G401 (cell line): ENCODE results near the gene PCBP2. TPM values are rescaled to one million over a fixed set of nuclear protein-coding genes. Genes with fewer than 3 reads are reported as not detected.
"Not testable (repeated sequence)": the region's sequence is repeated elsewhere in the genome, so short reads cannot be mapped to it uniquely, and the experiment has no call there.

Experiments
- DNase-seq: peaks from one replicate; pipeline ENCODE4 v3.0.0-alpha.2; 2015; ENCODE audit warnings: low spot score
- in situ Hi-C: cut with HindIII; loops from 2 replicates; pipeline ENCODE4 v1.10.0; 2016; ENCODE audit warnings: low sequenced_read_pairs, mixed read lengths
- total RNA-seq: library from RNA; depleted of rRNA; stranded (reverse); fragments of >200 nt; shearing (Covaris generic); gene quantifications from 2 replicates; pipeline ENCODE4 v1.2.3, GENCODE V29; 2014; rRNA removed

Gene PCBP2
- 144 and 145 TPM in 2 replicates for total RNA-seq

- in situ Hi-C loops = no loop called here
- DNase-seq = peak; percentile 100
Measured at GRCh38 chr12:53451661-53452158, at the start of gene PCBP2. Gene PCBP2 (plus strand): TSS chr12:53452102. CDS start chr12:53454801, 2,699 bp downstream.

DNA sequence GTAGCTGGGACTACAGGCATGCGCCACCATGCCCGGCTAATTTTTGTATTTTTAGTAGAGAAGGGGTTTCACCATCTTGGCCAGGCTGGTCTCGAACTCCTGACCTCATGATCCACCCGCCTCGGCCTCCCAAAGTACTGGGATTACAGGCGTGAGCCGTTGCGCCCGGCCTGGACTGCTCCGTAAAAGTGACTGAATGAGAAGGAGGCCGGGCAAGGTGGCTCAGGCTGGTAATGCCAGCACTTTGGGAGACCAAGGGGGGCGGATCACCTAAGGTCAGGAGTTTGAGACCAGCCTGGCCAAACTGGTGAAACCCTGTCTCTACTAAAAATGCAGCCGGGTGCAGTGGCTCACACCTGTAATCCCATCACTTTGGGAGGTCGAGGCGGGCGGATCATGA is 49.6 kb upstream of the PCBP2 start:
- DNase-seq, in situ Hi-C loops: not testable (repeated sequence)

DNA sequence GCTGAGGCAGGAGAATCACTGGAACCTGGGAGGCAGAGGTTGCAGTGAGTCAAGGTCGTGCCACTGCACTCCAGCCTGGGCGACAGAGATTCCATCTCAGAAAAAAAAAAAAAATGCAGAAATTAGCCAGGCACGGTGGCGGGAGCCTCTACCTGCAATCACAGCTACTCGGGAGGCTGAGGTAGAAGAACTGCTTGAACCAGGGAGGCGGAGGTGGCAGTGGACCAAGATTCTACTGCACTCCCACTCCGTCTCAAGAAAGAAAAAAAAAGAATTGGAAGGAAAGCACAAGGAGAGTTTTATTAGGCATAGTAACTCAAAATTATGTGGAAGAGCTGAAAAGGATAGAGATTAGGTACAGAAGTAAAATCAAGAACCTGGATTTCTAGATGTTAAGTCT is 49.0 kb upstream of the PCBP2 start:
- in situ Hi-C loops = no loop called here
- DNase-seq = peak; percentile 25

GRCh38 chr12:53410951-53411350 is 41.0 kb upstream of the PCBP2 start:
- no peak for DNase-seq
- in situ Hi-C loops = no loop called here

DNA sequence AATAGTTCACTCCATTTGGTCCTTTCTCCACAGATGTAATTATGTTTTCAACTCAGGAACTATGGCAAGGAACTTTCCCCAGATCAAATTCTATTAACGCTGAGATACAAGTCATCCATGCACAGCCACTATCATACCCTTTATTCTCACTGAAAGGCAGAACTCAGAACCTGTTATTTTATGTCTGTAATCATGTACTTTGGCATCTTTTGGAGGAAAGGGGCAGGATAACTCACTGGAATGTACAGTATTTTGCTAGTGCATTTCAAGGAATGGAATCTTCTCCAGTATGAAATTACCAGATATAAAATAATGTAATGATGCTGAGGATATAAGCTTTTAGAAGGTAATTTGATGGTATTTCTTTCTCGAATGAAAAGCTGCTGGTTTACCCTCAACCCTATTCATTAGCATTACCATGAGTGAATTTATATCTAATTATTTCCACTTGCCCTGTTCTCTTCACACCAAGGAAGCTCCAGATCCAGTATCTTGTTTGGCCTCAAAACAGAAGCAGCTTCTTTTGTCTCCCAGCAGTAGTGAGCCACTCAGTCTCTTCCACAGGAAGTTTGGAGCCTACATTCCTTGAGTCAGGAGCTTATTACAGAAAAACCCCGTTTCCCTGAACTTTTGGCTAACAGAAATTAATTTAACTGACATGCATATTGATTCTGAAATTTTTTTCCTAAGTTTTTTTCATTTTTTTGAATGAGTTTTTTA is 38.3 kb upstream of the PCBP2 start:
- DNase-seq = no peak
- in situ Hi-C loops = no loop called here

- in situ Hi-C loops = no loop called here
- DNase-seq = peak; percentile 71
Measured at GRCh38 chr12:53414756-53415417, 37.0 kb upstream of the PCBP2 start.

DNA sequence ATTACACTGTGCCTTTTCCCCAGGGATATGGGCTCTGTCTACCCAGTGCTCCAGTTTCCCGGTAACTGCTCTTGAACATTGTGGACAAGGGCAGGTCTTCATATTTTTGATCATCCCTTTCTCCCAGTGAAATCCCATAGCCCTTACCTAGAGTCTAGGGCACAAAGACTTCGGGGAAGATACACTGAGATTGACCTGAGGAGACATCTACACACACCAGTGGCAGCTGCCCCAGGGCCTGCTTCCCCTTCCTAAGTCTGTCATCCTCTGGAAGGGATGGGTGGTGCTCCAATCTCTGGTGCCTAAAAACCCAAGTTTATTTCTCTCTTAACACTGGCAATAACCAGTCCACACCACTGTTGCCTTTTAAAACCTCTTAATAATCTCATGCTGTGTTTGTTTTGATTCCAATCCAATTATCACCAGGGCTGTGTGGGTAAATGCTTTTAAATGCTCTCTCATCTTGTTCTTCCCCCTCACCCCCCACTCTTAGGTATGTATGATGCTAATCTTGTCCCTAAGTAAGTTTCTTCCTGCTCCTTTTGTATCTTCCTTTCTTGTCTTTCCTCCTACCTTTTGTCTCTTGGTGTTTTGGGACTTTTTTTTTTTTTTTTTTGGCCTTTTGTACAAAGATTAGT is 36.0 kb upstream of the PCBP2 start:
- in situ Hi-C loops = not testable (repeated sequence)
- peak; percentile 15 for DNase-seq

DNA sequence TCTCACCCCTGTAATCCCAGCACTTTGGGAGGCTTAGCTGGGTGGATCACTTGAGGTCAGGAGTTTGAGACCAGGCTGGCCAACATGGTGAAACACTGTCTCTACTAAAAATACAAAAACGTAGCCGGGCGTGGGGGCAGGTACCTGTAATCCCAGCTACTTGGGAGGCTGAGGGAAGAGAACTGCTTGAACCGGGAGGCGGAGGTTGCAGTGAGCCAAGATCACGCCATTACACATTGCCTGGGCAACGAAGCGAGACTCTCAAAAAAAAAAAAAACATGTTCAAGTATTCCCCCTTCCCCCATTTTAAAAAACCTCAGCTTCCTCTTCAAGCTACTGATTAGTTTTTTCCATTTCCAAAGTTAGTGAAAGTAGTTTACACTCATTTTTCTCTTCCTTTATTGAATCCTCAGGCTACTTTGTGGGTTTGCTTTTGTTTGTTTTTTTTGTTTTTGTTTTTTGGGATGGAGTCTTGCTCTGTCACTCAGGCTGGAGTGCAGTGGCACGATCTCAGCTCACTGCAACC is 34.5 kb upstream of the PCBP2 start:
- DNase-seq, in situ Hi-C loops: not testable (repeated sequence)

- in situ Hi-C loops = no loop called here
- DNase-seq = no peak
Measured at GRCh38 chr12:53418221-53418620, 33.7 kb upstream of the PCBP2 start.

- no peak for DNase-seq
- in situ Hi-C loops = no loop called here
Measured at GRCh38 chr12:53419756-53420155, 32.1 kb upstream of the PCBP2 start.

DNA sequence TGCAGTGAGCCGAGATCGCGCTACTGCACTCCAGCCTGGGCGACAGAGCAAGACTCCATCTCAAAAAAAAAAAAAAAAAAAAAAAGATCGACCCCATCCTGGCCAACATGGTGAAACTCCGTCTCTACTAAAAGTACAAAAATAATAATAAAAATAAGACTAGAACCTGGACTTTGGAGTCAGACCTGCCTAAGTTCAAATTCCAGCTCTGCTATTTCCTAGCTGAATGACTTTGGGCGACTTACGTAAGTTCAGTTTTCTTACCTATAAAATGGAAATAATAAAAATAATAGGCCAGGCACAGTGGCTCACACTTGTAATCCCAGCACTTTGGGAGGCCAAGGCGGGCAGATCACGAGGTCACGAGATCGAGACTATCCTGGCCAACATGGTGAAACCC is 29.7 kb upstream of the PCBP2 start:
- in situ Hi-C loops, DNase-seq: not testable (repeated sequence)

- in situ Hi-C loops = no loop called here
- DNase-seq = no peak
Measured at GRCh38 chr12:53423597-53423996, 28.3 kb upstream of the PCBP2 start, which contains the start of gene AMHR2. Gene AMHR2 (plus strand): TSS chr12:53423855. CDS start chr12:53423935, 80 bp downstream.

DNA sequence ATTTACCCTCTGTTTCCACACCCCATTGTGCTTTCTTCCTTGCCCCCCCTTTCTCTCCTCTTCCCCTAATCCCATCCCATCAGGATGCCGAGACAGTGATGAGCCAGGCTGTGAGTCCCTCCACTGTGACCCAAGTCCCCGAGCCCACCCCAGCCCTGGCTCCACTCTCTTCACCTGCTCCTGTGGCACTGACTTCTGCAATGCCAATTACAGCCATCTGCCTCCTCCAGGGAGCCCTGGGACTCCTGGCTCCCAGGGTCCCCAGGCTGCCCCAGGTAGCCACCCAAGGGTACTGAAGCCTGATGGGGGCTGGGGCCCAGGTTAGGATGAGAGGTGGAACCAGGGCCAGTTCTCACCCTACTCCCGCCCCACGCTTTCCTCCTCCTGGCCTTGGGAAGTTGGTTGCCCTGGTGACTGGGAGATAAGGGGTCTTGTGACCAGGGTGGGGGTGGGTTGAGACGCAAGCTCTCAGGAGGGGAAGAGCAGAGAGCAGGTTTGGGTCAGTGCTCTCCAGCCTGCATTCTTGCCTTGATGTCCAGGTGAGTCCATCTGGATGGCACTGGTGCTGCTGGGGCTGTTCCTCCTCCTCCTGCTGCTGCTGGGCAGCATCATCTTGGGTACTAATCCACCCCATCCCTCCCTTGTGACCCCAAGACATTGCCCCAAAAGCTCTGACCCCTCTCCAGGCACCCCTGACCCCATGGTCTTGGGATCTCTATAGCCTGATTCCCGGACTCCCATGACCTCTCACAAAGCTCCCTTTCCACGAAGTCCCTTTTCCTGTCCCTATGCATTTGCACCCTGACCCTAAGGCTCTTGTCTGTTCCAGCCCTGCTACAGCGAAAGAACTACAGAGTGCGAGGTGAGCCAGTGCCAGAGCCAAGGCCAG is 27.0 kb upstream of the PCBP2 start:
- DNase-seq = no peak
- in situ Hi-C loops = no loop called here

- in situ Hi-C loops = no loop called here
- no peak for DNase-seq
Measured at GRCh38 chr12:53425515-53426150, 26.3 kb upstream of the PCBP2 start.

- in situ Hi-C loops = no loop called here
Measured at GRCh38 chr12:53427905-53428594, 23.9 kb upstream of the PCBP2 start.

GRCh38 chr12:53428741-53429140 is 23.2 kb upstream of the PCBP2 start:
- in situ Hi-C loops = no loop called here
- no peak for DNase-seq

More at GRCh38 chr12:53427905-53428594, 23.9 kb upstream of the PCBP2 start:
- no peak for DNase-seq

GRCh38 chr12:53430116-53430515 is 21.8 kb upstream of the PCBP2 start:
- no peak for DNase-seq
- in situ Hi-C loops = no loop called here

- no peak for DNase-seq
- in situ Hi-C loops = no loop called here
Measured at GRCh38 chr12:53431187-53431586, 20.7 kb upstream of the PCBP2 start.
